NB4 (cell line): ENCODE results near the gene ORC2.

Experiments
- DNase-seq: peaks from one replicate; pipeline ENCODE4 v3.0.0; 2010; ENCODE audit warnings: low read depth
- H3K4me3 ChIP-seq: one replicate; pipeline ENCODE4 v1.5.1; 2011; ENCODE audit warnings: mild to moderate bottlenecking, low read depth, low read length, moderate library complexity
- CTCF ChIP-seq: IDR thresholded peaks from one replicate; pipeline ENCODE4 v1.5.1; 2012; ENCODE audit warnings: low read depth, low read length
- MAX ChIP-seq: IDR thresholded peaks from 2 replicates; pipeline ENCODE4 v1.6.1; 2011; ENCODE audit warnings: low read depth, low read length
- MYC ChIP-seq: IDR thresholded peaks from 2 replicates; pipeline ENCODE4 v1.6.1; 2011; ENCODE audit warnings: low read depth, low read length
- POLR2A ChIP-seq: IDR thresholded peaks from 2 replicates; pipeline ENCODE4 v1.6.1; 2011; ENCODE audit warnings: mild to moderate bottlenecking; ENCODE audit not compliant: insufficient read length; ENCODE audit errors: extremely low read depth

ORC2 gene

DNA sequence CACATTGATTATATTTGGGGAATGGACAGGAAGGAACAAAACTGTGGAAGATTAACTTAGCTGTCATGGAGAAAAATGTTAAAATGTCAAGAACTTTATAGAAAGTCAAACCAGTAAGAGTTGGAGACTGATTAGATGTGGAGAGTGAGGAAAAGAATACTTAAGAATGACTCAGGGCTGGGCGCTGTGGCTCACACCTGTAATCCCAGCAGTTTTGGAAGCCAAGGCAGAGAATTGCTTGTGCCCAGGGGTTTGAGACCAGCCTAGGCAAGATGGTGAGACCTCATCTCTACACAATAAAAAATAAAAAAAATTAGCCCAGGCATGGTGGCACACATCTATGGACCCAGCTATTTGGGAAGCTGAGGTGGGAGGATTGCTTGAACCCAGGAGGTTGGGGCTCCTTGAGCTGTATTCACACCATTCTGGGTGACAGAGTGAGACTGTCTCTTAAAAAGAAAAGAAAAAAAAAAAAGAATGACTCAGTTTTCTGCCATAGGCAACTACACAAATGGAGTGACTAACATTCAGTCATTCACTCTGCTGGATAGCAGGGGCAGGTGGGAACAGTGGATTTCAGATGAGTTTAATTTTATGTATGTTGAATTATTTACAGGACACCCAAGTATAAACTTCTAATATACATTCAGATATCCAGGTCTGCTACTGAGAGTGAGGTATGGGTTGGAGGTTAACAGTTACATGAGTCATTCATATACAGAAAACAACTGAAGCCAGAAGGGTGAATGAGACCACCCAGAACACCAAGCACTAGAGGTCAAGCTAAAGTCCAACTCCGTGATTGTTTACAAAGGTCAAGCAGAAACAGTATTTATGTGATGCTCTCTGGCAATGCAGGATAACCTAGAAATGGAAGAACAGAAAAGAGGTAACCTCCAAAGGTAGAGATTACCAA lies 33.9 kb downstream of the ORC2 start:
- no peak for DNase-seq
- TF ChIP-seq MAX = no peak
- no peak for TF ChIP-seq CTCF
- TF ChIP-seq POLR2A = no peak
- TF ChIP-seq MYC = no peak
- H3K4me3 ChIP-seq = no peak overlapping the region

DNA sequence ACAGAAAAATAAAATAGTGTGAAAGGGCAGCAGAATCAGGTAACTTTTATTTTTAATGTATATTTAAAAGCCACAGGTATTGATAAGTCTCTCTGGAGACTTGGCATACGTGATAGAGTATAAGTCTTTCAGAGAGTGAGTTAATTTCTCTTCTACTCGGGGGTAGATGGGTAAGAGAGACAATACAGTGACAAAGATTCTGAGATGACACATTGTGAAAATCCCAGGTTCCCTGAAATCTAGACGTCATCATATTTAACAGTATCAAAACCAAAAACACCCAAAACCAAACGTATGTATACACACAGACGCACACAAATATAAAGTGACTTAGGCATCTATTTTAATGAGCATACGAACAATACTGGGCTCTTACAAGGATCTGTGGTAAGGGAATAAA lies 41.0 kb downstream of the ORC2 start:
- no peak overlapping the region for H3K4me3 ChIP-seq
- no peak for DNase-seq
- TF ChIP-seq MYC = no peak
- TF ChIP-seq CTCF = no peak
- TF ChIP-seq MAX = no peak
- no peak for TF ChIP-seq POLR2A

DNA sequence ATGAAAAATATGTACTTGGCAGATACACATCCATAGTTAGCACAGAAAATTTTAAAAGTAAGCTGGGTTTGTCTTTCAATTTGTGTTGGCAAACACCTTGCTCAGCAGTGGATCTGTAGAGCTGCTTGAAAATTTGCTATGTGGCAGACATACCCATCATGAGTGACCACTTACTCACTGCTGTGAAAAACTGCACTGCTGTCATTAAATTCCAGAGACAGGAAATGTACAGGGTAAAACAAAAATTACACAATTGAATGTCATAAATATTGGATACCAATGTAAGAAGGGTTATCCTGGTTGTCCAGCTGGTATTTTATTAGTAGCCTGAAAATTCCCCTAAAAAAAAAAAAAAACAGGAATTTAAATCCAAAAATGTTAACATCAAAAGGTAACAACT lies 49.8 kb downstream of the ORC2 start:
- DNase-seq = no peak
- H3K4me3 ChIP-seq = no peak overlapping the region
- TF ChIP-seq MAX (no peak), MYC (no peak), CTCF (no peak), POLR2A (no peak)

DNA sequence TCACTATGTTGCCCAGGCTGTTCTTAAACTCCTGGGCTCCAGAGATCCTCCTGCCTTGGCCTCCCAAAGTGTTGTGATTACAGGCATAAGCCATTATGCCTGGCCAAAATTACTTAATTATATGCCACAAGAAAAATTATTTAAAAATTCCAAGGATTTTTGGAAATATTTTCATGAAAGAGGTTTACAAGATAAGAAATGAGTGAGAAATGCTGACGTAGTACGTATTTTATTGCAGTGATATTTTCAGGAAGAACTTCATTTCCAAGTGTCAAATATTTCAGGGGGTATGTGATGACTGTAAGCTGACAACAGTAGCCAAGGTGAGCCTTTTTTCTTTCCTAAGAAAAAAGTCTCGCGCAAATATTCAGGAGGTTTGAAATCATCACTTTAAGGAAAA lies 53.5 kb downstream of the ORC2 start:
- TF ChIP-seq MAX (no peak), CTCF (no peak), POLR2A (no peak), MYC (no peak)
- DNase-seq = no peak

GRCh38 chr2:200905618-200906296 lies 57.7 kb downstream of the ORC2 start:
- no peak overlapping the region for H3K4me3 ChIP-seq
- TF ChIP-seq CTCF (peak; percentile 91), MAX (0 out of 2 replicates have a peak, but pooled peaks have one; percentile 17), MYC (no peak), POLR2A (no peak)
- DNase-seq = peak; percentile 82

More for the DNA sequence above, 53.5 kb downstream of the ORC2 start:
- H3K4me3 ChIP-seq = no peak overlapping the region
